ENCODE data around the gene ZNF280A. TPM values are rescaled to one million over a fixed set of nuclear protein-coding genes. Genes with fewer than 3 reads are reported as not detected.
A peak's percentile ranks its signal among the peaks of the same experiment; 100 is the strongest.

The ZNF280A gene, protein sequence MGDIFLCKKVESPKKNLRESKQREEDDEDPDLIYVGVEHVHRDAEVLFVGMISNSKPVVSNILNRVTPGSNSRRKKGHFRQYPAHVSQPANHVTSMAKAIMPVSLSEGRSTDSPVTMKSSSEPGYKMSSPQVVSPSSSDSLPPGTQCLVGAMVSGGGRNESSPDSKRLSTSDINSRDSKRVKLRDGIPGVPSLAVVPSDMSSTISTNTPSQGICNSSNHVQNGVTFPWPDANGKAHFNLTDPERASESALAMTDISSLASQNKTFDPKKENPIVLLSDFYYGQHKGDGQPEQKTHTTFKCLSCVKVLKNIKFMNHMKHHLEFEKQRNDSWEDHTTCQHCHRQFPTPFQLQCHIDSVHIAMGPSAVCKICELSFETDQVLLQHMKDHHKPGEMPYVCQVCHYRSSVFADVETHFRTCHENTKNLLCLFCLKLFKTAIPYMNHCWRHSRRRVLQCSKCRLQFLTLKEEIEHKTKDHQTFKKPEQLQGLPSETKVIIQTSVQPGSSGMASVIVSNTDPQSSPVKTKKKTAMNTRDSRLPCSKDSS
- total RNA-seq (2014; rRNA removed) (not detected in 2 replicates), Bru-seq, nascent RNA (not detected), BruChase-seq, experiment 1, labeled RNA remaining after a 6-hour chase (percentile 18 among the genes with signal in this experiment), BruChase-seq, experiment 2, labeled RNA remaining after a 2-hour chase (percentile 18 among the genes with signal in this experiment)
- long read RNA-seq, result 0 reads

DNA sequence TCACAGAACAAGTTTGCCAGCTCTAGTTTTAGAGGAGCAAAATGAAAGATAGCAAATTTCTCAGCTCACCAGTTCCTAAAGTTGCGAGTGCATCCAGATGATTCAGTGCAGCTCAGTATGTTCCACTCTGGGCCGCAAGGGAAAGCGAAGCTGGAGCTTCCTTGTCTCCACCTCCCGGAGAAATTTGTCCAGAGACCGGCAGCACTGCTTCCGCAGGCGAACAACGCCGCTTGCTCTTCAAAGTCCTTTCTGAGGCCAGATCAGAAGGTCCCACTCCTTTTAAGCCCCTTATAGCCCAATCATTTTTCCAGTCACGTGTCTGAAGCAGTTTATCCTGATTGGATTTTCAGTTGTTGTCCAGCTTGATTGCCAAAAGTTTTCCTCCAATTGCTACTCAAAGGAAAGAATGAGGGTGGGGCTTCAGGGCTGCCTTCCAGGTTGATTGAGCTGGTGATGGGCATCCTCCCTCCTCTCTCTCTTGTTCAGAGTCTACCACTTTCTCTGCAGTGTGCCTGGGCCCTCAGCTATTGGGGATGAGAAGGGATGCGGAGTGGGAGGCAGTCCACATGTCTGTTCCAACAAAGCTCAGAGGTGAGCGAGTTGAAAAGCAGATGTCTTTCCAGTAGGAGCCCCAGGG, at the start of gene ZNF280A:
Gene ZNF280A, minus strand, starts transcription at position 251 of the 637 bp plus-strand sequence. CDS start 4,640 bp downstream, outside the sequence.
- Histone ChIP-seq H3K9me3 (ENCODE audit: low read length) (no peaks in the 10 kb centered on the region), H3K27ac (ENCODE audit: low read length) (no peak within 1 kb of the TSS), H3K27me3 (ENCODE audit: low read length) (peaks cover 13% of the 10 kb centered on the region), H3K9ac (ENCODE audit: low read length) (no peak within 1 kb of the TSS), H3K4me3 (ENCODE audit: low read length) (no peak within 1 kb of the TSS), H3K79me2 (ENCODE audit: low read length) (no peaks in the 10 kb centered on the region), H4K20me1 (ENCODE audit: low read length) (no peaks in the 10 kb centered on the region), H3F3A (ENCODE audit: low read length, unreplicated experiment) (no peaks in the 10 kb centered on the region), H3K4me2 (ENCODE audit: low read length) (no peak within 1 kb of the TSS), H3K4me1 (ENCODE audit: insufficient read depth, low read length) (no peaks in the 10 kb centered on the region), H3K36me3 (ENCODE audit: low read depth, low read length) (no peaks in the 10 kb centered on the region), H3K9me2 (replicated peaks; ENCODE audit: low read length) (no peaks in the 10 kb centered on the region), H2AFZ (ENCODE audit: low read length) (no peak within 1 kb of the TSS)
- no peak for ATAC-seq
- DNase-seq, result no peak
- ChIA-PET POLR2A (ENCODE audit: unreplicated experiment) (no interaction called here), CTCF (no interaction called here)
- intact Hi-C loops (cut with micrococcal nuclease), result no loop called here
- TF ChIP-seq EZH2 (IDR thresholded peaks at IDR 0.05; ENCODE audit: low read length, unreplicated experiment) (no peak), EZH2phosphoT487 (IDR thresholded peaks at IDR 0.05; ENCODE audit: borderline replicate concordance, low read length) (no peak)
- TF ChIP-seq, protein P1, sequence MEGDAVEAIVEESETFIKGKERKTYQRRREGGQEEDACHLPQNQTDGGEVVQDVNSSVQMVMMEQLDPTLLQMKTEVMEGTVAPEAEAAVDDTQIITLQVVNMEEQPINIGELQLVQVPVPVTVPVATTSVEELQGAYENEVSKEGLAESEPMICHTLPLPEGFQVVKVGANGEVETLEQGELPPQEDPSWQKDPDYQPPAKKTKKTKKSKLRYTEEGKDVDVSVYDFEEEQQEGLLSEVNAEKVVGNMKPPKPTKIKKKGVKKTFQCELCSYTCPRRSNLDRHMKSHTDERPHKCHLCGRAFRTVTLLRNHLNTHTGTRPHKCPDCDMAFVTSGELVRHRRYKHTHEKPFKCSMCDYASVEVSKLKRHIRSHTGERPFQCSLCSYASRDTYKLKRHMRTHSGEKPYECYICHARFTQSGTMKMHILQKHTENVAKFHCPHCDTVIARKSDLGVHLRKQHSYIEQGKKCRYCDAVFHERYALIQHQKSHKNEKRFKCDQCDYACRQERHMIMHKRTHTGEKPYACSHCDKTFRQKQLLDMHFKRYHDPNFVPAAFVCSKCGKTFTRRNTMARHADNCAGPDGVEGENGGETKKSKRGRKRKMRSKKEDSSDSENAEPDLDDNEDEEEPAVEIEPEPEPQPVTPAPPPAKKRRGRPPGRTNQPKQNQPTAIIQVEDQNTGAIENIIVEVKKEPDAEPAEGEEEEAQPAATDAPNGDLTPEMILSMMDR (conservative IDR thresholded peaks at IDR 0.05; ENCODE audit: low read depth, low read length), result no peak
- no TSS peak for BruUV-seq (replicated peaks)

DNA sequence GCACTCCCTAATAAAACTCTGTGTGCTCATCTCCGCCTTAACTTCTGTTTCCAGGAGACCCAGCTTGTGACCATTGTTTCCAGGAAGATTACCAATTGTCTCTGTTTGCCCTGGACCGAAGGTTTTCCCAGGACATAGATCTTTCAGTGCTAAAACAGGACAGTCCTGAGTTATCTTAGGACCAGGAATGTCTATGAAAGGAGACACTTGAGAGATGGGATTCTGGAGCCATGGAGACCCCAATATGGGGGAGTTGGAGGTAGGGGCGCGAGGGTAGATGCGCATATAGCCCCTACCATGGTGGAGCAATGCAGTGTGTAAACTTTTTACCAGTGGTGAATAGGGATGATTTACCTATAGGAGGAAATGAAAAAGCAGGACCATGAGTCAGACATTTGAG, 49.1 kb upstream of the ZNF280A start:
- Histone ChIP-seq H3K9me2 (replicated peaks; ENCODE audit: low read length) (no peaks in the 10 kb centered on the region), H3F3A (ENCODE audit: low read length, unreplicated experiment) (no peaks in the 10 kb centered on the region), H3K4me3 (ENCODE audit: low read length) (no peak overlapping the region), H3K27me3 (ENCODE audit: low read length) (peaks cover 33% of the 10 kb centered on the region), H3K9me3 (ENCODE audit: low read length) (no peaks in the 10 kb centered on the region), H3K4me2 (ENCODE audit: low read length) (no peak overlapping the region), H4K20me1 (ENCODE audit: low read length) (no peaks in the 10 kb centered on the region), H3K79me2 (ENCODE audit: low read length) (no peaks in the 10 kb centered on the region), H3K4me1 (ENCODE audit: insufficient read depth, low read length) (no peaks in the 10 kb centered on the region), H3K27ac (ENCODE audit: low read length) (no peak overlapping the region), H3K9ac (ENCODE audit: low read length) (no peak overlapping the region), H3K36me3 (ENCODE audit: low read depth, low read length) (no peaks in the 10 kb centered on the region), H2AFZ (ENCODE audit: low read length) (no peak overlapping the region)
- DNase-seq (no peak), ATAC-seq (no peak)
- ChIA-PET CTCF (no interaction called here), POLR2A (ENCODE audit: unreplicated experiment) (no interaction called here)
- TF ChIP-seq, protein P1 (conservative IDR thresholded peaks at IDR 0.05; ENCODE audit: low read depth, low read length), result no peak
- no peak for TF ChIP-seq EZH2phosphoT487 (IDR thresholded peaks at IDR 0.05; ENCODE audit: borderline replicate concordance, low read length)
- no peak for TF ChIP-seq EZH2 (IDR thresholded peaks at IDR 0.05; ENCODE audit: low read length, unreplicated experiment)
- intact Hi-C loops (cut with micrococcal nuclease), result no loop called here
- BruUV-seq (replicated peaks), result no TSS peak

Data from PC-3 (cell line).